Lower lobe of right lung (tissue), 2 donors: ENCODE data around the gene PPP1R36. TPM values are rescaled to one million over a fixed set of nuclear protein-coding genes. Genes with fewer than 3 reads are reported as not detected.

Source experiments
- ATAC-seq, 2 donors: fragments of 200-7000 bp; cut with Tn5 transposase; one replicate each; pipeline ENCODE4 v1.9.1; 2020 to 2022; ENCODE audit warnings: mild to moderate bottlenecking in 2 of 2, moderate library complexity in 2 of 2
- DNase-seq: peaks from one replicate; pipeline ENCODE4 v3.0.0-alpha.2; 2020
- H3K27ac ChIP-seq: fragments of 200-600 bp; one replicate; pipeline ENCODE4 v1.8.0; 2022
- H3K27me3 ChIP-seq: fragments of 200-600 bp; one replicate; pipeline ENCODE4 v1.8.0; 2022; ENCODE audit warnings: low read depth
- H3K36me3 ChIP-seq: fragments of 200-600 bp; one replicate; pipeline ENCODE4 v1.8.0; 2022; ENCODE audit warnings: mild to moderate bottlenecking
- H3K4me1 ChIP-seq: fragments of 200-600 bp; one replicate; pipeline ENCODE4 v1.8.0; 2022
- H3K4me3 ChIP-seq: fragments of 200-600 bp; one replicate; pipeline ENCODE4 v1.8.0; 2022; ENCODE audit warnings: mild to moderate bottlenecking
- H3K9me3 ChIP-seq: fragments of 200-600 bp; one replicate; pipeline ENCODE4 v1.8.0; 2022
- CTCF ChIP-seq: fragments of 200-600 bp; IDR thresholded peaks from one replicate; pipeline ENCODE4 v1.8.0; 2022; ENCODE audit warnings: antibody characterized with exemption, mild to moderate bottlenecking
- intact Hi-C: fragments of 100-400 bp; cut with DNase I; formaldehyde crosslinking; loops from one replicate; pipeline ENCODE4 v1.11.0; 2022
- total RNA-seq: library from RNA; stranded (reverse); fragmentation: NEBNext Ultra II Directional; extraction: Animal tissue kit (Norgen Biotek cat#: 25700); gene quantifications from one replicate; pipeline ENCODE4 v1.2.1, GENCODE V29; 2021
- donor health status: DM: no; HTN: yes; CAD: no; lungs with severe emphysema.

PPP1R36 gene
- total RNA-seq, 1 donor from 2014 or later = 0.97 TPM

- intact Hi-C loops = no loop called here
- no peaks in the 10 kb centered on the region for H3K9me3 ChIP-seq
- H3K27me3 ChIP-seq = no peaks in the 10 kb centered on the region
- TF ChIP-seq CTCF = no peak
- DNase-seq (no peak), ATAC-seq (no peak)
- H3K4me1 ChIP-seq = no peaks in the 10 kb centered on the region
- peaks cover 21% of the 10 kb centered on the region for H3K36me3 ChIP-seq
- H3K4me3 ChIP-seq = no peak overlapping the region
- H3K27ac ChIP-seq = no peak overlapping the region
Observed at GRCh38 chr14:64525354-64525753, 24.4 kb upstream of the PPP1R36 start.

GRCh38 chr14:64531567-64531966, 18.2 kb upstream of the PPP1R36 start:
- no peaks in the 10 kb centered on the region for H3K27me3 ChIP-seq
- H3K4me3 ChIP-seq = no peak overlapping the region
- no peaks in the 10 kb centered on the region for H3K36me3 ChIP-seq
- DNase-seq = no peak
- H3K4me1 ChIP-seq = no peaks in the 10 kb centered on the region
- intact Hi-C loops = no loop called here
- no peak for TF ChIP-seq CTCF
- H3K9me3 ChIP-seq = no peaks in the 10 kb centered on the region
- H3K27ac ChIP-seq = no peak overlapping the region
- no peak for ATAC-seq

DNA sequence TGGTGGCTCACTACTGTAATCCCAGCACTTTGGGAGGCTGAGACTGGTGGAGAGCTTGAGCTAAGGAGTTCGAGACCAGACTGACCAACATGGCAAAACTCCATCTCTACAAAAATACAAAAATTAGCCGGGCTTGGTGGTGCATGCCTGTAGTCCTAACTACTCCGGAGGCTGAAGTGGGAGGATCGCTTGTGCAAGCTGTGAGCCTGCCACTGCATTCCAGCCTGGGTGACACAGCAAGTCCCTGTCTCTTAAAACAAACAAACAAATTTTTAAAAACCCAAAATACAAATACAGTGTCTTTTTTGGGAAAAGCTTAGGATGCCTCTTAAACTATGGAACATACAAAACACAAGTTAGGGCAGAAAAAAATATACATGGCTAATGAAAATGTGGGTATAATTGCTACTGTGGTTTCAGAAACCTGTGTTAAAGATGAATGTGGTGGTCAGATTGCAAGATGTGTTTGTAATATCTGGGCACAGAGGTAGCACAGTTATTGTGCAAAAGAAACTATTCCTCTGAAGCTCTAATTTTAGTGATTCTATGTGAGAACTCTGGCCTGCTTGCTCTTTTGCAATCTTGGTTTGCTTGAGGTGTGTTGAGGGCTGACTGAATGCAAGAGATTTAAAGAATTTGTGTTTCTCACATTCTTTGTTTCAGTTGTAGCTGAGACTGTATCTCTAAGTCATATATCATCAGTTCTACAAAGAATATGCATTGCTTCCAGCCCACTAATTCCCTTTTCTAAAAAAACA, 13.1 kb upstream of the PPP1R36 start:
- DNase-seq = no peak

DNA sequence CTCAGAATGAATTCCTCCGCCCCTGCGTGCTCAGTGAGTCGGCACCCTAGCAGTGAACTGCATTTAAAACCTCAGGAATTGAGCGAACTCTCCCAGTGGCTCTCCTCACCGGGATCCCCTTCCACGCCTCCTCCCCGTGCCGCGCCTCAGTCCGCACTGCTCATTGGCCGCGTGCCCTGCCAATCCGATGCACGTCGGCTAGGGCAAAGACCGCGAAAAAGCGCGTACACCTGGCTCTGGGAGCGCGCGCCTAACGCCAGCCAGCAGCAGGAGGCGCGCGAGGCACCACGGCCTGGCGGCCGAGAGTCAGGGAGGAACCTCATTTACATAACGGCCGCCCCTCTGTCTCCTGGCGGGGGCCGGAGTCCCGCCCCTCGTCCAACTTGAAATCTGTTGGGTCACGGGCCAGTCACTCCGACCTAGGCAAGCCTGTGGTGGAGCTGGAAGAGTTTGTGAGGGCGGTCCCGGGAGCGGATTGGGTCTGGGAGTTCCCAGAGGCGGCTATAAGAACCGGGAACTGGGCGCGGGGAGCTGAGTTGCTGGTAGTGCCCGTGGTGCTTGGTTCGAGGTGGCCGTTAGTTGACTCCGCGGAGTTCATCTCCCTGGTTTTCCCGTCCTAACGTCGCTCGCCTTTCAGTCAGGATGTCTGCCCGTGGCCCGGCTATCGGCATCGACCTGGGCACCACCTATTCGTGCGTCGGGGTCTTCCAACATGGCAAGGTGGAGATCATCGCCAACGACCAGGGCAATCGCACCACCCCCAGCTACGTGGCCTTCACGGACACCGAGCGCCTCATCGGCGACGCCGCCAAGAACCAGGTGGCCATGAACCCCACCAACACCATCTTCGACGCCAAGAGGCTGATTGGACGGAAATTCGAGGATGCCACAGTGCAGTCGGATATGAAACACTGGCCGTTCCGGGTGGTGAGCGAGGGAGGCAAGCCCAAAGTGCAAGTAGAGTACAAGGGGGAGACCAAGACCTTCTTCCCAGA, 9.3 kb upstream of the PPP1R36 start, which contains the start of gene HSPA2:
TSS of gene HSPA2 (plus strand) at position 534 of the 995 bp plus-strand sequence. CDS start at position 643, 109 bp downstream.
- peak; percentile 86 for TF ChIP-seq CTCF
- DNase-seq = peak; percentile 99
- H3K4me3 ChIP-seq = peak within 1 kb of the TSS; percentile 78
- intact Hi-C loops = no loop called here
- H3K27ac ChIP-seq = peak within 1 kb of the TSS; percentile 85
- peaks cover 7% of the 10 kb centered on the region for H3K9me3 ChIP-seq
- H3K27me3 ChIP-seq = peaks cover 10% of the 10 kb centered on the region
- no peaks in the 10 kb centered on the region for H3K36me3 ChIP-seq
- ATAC-seq = peak; percentile 97 to 99
- peaks cover 4% of the 10 kb centered on the region for H3K4me1 ChIP-seq

More for the DNA sequence above, 13.1 kb upstream of the PPP1R36 start:
- Histone ChIP-seq H3K27ac (no peak overlapping the region), H3K9me3 (peaks cover 6% of the 10 kb centered on the region), H3K4me1 (peaks cover 4% of the 10 kb centered on the region), H3K4me3 (no peak overlapping the region), H3K36me3 (no peaks in the 10 kb centered on the region), H3K27me3 (peaks cover 7% of the 10 kb centered on the region)
- TF ChIP-seq CTCF = no peak
- intact Hi-C loops = no loop called here
- no peak for ATAC-seq

DNA sequence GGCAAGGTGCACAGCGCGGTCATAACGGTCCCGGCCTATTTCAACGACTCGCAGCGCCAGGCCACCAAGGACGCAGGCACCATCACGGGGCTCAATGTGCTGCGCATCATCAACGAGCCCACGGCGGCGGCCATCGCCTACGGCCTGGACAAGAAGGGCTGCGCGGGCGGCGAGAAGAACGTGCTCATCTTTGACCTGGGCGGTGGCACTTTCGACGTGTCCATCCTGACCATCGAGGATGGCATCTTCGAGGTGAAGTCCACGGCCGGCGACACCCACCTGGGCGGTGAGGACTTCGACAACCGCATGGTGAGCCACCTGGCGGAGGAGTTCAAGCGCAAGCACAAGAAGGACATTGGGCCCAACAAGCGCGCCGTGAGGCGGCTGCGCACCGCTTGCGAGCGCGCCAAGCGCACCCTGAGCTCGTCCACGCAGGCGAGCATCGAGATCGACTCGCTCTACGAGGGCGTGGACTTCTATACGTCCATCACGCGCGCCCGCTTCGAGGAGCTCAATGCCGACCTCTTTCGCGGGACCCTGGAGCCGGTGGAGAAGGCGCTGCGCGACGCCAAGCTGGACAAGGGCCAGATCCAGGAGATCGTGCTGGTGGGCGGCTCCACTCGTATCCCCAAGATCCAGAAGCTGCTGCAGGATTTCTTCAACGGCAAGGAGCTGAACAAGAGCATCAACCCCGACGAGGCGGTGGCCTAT, 8.3 kb upstream of the PPP1R36 start:
- no peak for TF ChIP-seq CTCF
- Histone ChIP-seq H3K27me3 (peaks cover 10% of the 10 kb centered on the region), H3K36me3 (no peaks in the 10 kb centered on the region), H3K4me3 (peak overlapping the region; percentile 78), H3K4me1 (peaks cover 4% of the 10 kb centered on the region), H3K9me3 (peaks cover 7% of the 10 kb centered on the region), H3K27ac (no peak overlapping the region)
- intact Hi-C loops = no loop called here
- DNase-seq (peak; percentile 58), ATAC-seq (no peak)
